ENCODE data around the gene CFAP73.

Gene CFAP73

DNA sequence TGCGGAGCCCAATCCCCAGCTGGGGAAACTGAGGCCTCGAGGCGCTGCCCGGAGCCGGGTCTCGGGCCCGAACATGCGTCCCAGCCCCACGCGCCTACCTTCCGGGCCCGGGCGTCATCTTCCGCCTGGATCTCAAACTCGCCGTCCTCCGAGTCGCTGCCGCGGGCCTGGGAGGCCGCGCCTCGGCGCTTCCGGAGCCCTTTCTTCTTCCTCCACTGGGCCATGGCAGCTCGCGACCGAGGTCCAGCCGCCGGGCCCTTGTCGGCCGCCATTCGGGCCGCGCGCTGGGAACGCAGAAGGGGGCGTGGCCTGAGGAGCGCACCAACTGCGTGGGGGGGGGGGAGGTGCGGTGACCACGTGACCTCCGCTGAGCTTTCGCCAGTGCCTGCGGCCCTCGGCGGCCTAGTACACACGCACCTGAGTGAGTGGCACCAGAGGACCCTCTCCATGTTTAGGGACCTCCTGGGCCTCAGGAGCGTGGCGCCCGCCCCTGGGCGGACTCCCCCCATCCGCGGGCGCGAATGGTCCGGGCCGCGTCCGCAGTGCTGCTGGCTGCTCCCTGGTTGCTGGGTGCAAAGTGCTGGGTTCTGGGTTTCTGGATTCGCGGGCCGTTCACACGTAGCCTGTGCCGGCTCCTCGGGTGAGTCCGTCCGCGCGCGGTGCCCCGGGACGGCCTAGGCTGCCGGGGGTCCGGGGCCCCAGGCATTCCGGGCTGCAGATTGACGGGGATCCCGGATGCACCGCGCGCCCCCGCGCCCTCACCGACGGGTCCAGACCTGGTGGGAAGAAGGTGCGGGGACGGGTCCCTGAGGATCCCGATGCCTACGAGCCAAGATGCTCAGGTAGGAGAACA, 35.9 kb downstream of the CFAP73 start, which contains the start of the genes DDX54 and RITA1:
Gene DDX54, minus strand, starts transcription at position 299 of the 853 bp plus-strand sequence. Its CDS starts 27 bp downstream, at position 272.
Gene RITA1, plus strand, starts transcription at position 542 of the 853 bp plus-strand sequence. CDS start 1,026 bp downstream, outside the sequence.
- DNase-seq (peak; percentile 77 to 78 (median 78)), ATAC-seq (replicated peaks) (peak; percentile 65)
- no peaks in the 10 kb centered on the region for H3K27me3 Mint-ChIP-seq
- peaks cover 25% of the 10 kb centered on the region for H3K36me3 Mint-ChIP-seq (ENCODE audit: insufficient read depth)
- peak within 1 kb of the TSS; percentile 88 to 89 for H3K4me3 Mint-ChIP-seq
- no peaks in the 10 kb centered on the region for H3K9me3 Mint-ChIP-seq
- peak within 1 kb of the TSS; percentile 93 to 94 for H3K27ac Mint-ChIP-seq
- H3K4me1 Mint-ChIP-seq (ENCODE audit: low read depth in 2 of 2), result peaks cover 23 to 37% of the 10 kb centered on the region in 2 donors

DNA sequence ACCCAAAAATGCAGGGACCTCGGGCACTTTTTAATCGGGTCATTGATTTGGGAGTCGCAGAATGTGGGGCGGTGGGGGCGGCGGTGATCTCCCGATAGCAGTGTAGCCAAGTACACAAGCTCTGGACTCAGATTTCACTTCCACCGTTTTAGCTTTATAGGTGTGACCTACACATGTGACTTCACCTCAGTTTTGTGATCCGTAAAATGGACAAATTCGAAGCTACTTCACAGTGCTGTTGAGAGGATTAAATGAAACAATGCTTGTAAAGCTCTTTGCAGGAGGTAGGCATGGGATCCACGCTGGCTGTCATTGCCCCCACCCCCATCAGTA, 36.5 kb downstream of the CFAP73 start:
- ATAC-seq (replicated peaks), result no peak
- H3K4me3 Mint-ChIP-seq, result peak overlapping the region; percentile 88 to 89
- DNase-seq, result peak in 1 of 3 experiments; percentile 2
- H3K36me3 Mint-ChIP-seq (ENCODE audit: insufficient read depth), result peaks cover 30% of the 10 kb centered on the region
- H3K4me1 Mint-ChIP-seq (ENCODE audit: low read depth in 2 of 2), result peaks cover 23 to 37% of the 10 kb centered on the region in 2 donors
- no peaks in the 10 kb centered on the region for H3K27me3 Mint-ChIP-seq
- peak overlapping the region; percentile 93 to 94 for H3K27ac Mint-ChIP-seq
- H3K9me3 Mint-ChIP-seq, result no peaks in the 10 kb centered on the region

- Mint-ChIP-seq H3K36me3 (ENCODE audit: insufficient read depth) (peaks cover 32% of the 10 kb centered on the region), H3K27me3 (no peaks in the 10 kb centered on the region)
- no peak for ATAC-seq (replicated peaks)
These were observed 37.3 kb downstream of the CFAP73 start for GRCh38 chr12:113186666-113187325.

GRCh38 chr12:113189361-113189760, 39.8 kb downstream of the CFAP73 start:
- ATAC-seq (replicated peaks) (no peak), DNase-seq (no peak)
- Mint-ChIP-seq H3K9me3 (no peaks in the 10 kb centered on the region), H3K4me3 (no peak overlapping the region), H3K36me3 (ENCODE audit: insufficient read depth) (peaks cover 35% of the 10 kb centered on the region), H3K4me1 (ENCODE audit: low read depth in 2 of 2) (peaks cover 19 to 26% of the 10 kb centered on the region in 2 donors), H3K27me3 (no peaks in the 10 kb centered on the region), H3K27ac (peak overlapping the region; percentile 41 to 53)

More at GRCh38 chr12:113186666-113187325, 37.3 kb downstream of the CFAP73 start:
- Mint-ChIP-seq H3K4me1 (ENCODE audit: low read depth in 2 of 2) (peaks cover 23 to 37% of the 10 kb centered on the region in 2 donors), H3K9me3 (no peaks in the 10 kb centered on the region), H3K4me3 (peak overlapping the region; percentile 88 to 89), H3K27ac (peak overlapping the region; percentile 93 to 94)
- DNase-seq, result no peak

DNA sequence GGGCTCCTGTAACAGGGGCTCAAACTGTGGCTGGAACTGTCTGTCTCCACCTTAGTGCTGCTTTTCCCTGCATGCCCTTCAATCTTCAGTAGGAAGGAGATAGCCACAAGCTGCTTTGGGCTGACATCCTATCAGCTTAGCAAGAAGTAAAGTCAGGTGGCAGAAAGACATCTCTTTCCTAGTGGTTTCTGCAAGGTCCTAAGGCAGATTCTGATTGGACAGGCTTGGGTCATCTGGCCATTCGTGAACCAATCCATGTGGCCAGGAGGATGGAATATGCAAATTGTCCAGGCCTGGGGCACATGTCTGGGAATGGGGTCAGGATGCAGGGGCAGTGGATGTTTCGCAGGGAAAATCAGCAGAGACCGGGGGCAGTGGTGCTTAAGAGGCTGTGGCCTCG, 41.2 kb downstream of the CFAP73 start:
- H3K27ac Mint-ChIP-seq, result no peak overlapping the region
- no peaks in the 10 kb centered on the region for H3K27me3 Mint-ChIP-seq
- ATAC-seq (replicated peaks) (no peak), DNase-seq (no peak)
- peaks cover 29% of the 10 kb centered on the region for H3K36me3 Mint-ChIP-seq (ENCODE audit: insufficient read depth)
- H3K4me3 Mint-ChIP-seq, result no peak overlapping the region
- H3K4me1 Mint-ChIP-seq (ENCODE audit: low read depth in 2 of 2), result peaks cover 17 to 23% of the 10 kb centered on the region in 2 donors
- no peaks in the 10 kb centered on the region for H3K9me3 Mint-ChIP-seq

DNA sequence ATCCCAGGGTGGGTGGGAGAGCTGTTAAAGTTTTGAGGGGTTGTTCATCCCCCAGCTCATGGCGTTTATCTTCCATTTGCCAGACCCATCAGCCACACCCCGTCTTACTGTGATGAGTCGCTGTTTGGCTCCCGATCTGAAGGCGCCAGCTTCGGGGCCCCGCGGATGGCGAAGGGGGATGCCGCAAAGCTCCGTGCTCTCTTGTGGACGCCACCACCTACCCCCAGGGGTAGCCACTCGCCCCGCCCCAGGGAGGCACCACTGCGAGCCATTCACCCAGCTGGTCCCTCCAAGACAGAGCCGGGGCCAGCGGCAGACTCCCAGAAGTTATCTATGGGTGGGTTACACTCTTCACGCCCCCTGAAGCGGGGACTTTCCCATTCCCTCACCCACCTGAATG, 41.7 kb downstream of the CFAP73 start:
- ATAC-seq (replicated peaks) (no peak), DNase-seq (no peak)
- Mint-ChIP-seq H3K27ac (no peak overlapping the region), H3K27me3 (no peaks in the 10 kb centered on the region), H3K4me1 (ENCODE audit: low read depth in 2 of 2) (peaks cover 15 to 21% of the 10 kb centered on the region in 2 donors), H3K9me3 (no peaks in the 10 kb centered on the region), H3K4me3 (no peak overlapping the region), H3K36me3 (ENCODE audit: insufficient read depth) (peaks cover 29% of the 10 kb centered on the region)

DNA sequence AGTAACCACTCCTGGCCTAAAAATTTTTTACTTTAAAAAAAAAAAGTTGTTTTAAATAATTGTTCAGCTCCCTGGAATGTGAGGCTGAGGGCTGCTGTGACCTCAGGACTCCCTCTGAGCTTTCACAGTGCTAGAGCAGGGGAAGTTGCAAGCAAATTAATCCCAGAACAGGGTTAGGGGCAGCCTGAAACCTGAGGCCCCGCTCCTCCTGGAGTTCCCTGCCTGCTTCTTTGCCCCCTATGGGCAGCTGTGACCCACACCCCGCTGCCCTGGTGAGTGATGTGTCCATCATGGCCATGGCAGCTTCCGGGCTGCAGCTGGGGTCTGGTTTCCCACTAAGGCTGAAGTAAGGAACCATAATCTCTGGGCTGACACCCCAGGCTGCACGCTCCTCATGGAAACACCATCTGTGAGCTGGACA, 45.5 kb downstream of the CFAP73 start:
- Mint-ChIP-seq H3K27ac (no peak overlapping the region), H3K36me3 (ENCODE audit: insufficient read depth) (peaks cover 17% of the 10 kb centered on the region), H3K27me3 (no peaks in the 10 kb centered on the region), H3K9me3 (no peaks in the 10 kb centered on the region), H3K4me1 (ENCODE audit: low read depth in 2 of 2) (no peaks in the 10 kb centered on the region), H3K4me3 (no peak overlapping the region)
- DNase-seq (no peak), ATAC-seq (replicated peaks) (no peak)

- H3K27me3 Mint-ChIP-seq, result no peaks in the 10 kb centered on the region
- peaks cover 17% of the 10 kb centered on the region for H3K36me3 Mint-ChIP-seq (ENCODE audit: insufficient read depth)
- H3K4me3 Mint-ChIP-seq, result no peak overlapping the region
- no peaks in the 10 kb centered on the region for H3K9me3 Mint-ChIP-seq
- DNase-seq (no peak), ATAC-seq (replicated peaks) (no peak)
- no peaks in the 10 kb centered on the region for H3K4me1 Mint-ChIP-seq (ENCODE audit: low read depth in 2 of 2)
- H3K27ac Mint-ChIP-seq, result no peak overlapping the region
These were observed 46.1 kb downstream of the CFAP73 start for GRCh38 chr12:113195598-113195997.

GRCh38 chr12:113196582-113196981, 47.1 kb downstream of the CFAP73 start:
- no peaks in the 10 kb centered on the region for H3K27me3 Mint-ChIP-seq
- no peaks in the 10 kb centered on the region for H3K9me3 Mint-ChIP-seq
- no peak for DNase-seq
- H3K4me1 Mint-ChIP-seq (ENCODE audit: low read depth in 2 of 2), result no peaks in the 10 kb centered on the region
- H3K4me3 Mint-ChIP-seq, result no peak overlapping the region
- no peak for ATAC-seq (replicated peaks)
- peaks cover 11% of the 10 kb centered on the region for H3K36me3 Mint-ChIP-seq (ENCODE audit: insufficient read depth)
- no peak overlapping the region for H3K27ac Mint-ChIP-seq

DNA sequence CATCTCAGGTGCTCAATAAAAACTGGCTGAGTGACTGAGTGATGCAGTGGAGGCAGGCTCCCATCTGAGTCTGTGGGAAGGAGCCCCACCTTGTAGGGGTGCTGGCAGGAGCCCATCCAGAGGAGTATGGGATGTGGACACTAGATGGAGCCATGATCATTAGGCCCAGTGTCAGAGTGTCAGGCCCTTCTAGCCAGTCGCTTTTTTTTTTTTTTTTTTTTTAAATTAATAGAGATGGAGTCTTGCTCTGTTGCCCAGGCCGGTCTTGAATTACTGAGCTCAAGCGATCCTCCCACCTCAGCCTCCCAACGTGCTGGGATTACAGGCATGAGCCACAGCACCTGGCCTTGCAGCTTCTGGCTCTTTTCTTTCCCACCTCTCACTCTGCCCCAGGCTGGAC, 47.5 kb downstream of the CFAP73 start:
- Mint-ChIP-seq H3K4me1 (ENCODE audit: low read depth in 2 of 2) (no peaks in the 10 kb centered on the region), H3K27ac (no peak overlapping the region), H3K36me3 (ENCODE audit: insufficient read depth) (peaks cover 8% of the 10 kb centered on the region), H3K27me3 (no peaks in the 10 kb centered on the region), H3K9me3 (no peaks in the 10 kb centered on the region), H3K4me3 (no peak overlapping the region)
- peak; percentile 100 for ATAC-seq (replicated peaks)
- peak; percentile 44 to 61 (median 52) for DNase-seq

DNA sequence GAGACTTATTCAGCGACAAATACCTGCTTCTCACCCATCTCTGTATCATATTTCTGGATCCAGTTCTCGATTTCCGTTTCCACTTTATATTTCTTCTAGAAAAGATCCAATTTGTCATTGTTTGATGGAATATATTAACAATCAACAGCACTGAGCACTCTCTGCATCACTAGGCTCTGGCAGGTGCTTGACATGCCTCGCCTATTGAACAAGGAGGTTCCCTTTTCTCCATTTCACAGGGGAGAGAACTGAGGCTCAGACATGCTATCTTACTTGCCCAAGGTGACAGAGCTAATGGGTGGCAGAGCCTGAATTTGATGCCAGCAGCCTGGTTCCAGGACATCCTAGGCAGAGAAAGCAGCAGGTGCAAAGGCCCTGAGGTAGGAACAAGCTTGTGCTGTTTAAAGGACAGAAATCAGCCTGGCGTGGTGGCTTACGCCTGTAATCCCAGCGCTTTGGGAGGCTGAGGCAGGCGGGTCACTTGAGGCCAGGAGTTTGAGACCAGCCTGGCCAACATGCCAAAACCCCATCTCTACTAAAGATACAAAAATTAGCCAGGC, 48.1 kb downstream of the CFAP73 start:
- no peaks in the 10 kb centered on the region for H3K4me1 Mint-ChIP-seq (ENCODE audit: low read depth in 2 of 2)
- DNase-seq (no peak), ATAC-seq (replicated peaks) (no peak)
- no peak overlapping the region for H3K4me3 Mint-ChIP-seq
- no peak overlapping the region for H3K27ac Mint-ChIP-seq
- no peaks in the 10 kb centered on the region for H3K27me3 Mint-ChIP-seq
- H3K9me3 Mint-ChIP-seq, result no peaks in the 10 kb centered on the region
- peaks cover 3% of the 10 kb centered on the region for H3K36me3 Mint-ChIP-seq (ENCODE audit: insufficient read depth)

DNA sequence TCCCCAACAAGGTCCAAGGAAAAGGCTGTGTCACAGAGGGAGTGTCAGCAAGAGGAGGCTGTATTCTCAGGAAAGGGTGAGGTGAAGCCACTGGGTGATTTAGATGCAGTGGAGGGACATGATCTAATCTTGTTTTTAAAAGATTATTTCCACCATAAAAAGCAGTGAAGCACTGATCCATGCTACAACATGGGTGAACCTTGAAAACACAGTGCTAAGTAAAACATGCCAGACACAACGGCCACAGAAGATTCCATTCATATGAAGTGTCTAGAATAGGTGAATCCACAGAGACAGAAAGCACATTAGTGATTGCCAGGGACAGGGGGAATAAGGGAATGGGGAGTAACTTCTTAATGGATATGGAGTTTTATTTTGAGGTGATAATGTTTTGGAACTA, 48.8 kb downstream of the CFAP73 start:
- no peak for ATAC-seq (replicated peaks)
- Mint-ChIP-seq H3K4me1 (ENCODE audit: low read depth in 2 of 2) (no peaks in the 10 kb centered on the region), H3K27ac (no peak overlapping the region), H3K4me3 (no peak overlapping the region), H3K36me3 (ENCODE audit: insufficient read depth) (peaks cover 3% of the 10 kb centered on the region), H3K9me3 (no peaks in the 10 kb centered on the region), H3K27me3 (no peaks in the 10 kb centered on the region)
- DNase-seq, result no peak

GRCh38 chr12:113200021-113200797, 50.7 kb downstream of the CFAP73 start:
- Mint-ChIP-seq H3K27ac (no peak overlapping the region), H3K27me3 (no peaks in the 10 kb centered on the region), H3K36me3 (ENCODE audit: insufficient read depth) (peaks cover 3% of the 10 kb centered on the region), H3K9me3 (no peaks in the 10 kb centered on the region), H3K4me3 (no peak overlapping the region), H3K4me1 (ENCODE audit: low read depth in 2 of 2) (no peaks in the 10 kb centered on the region)
- ATAC-seq (replicated peaks) (no peak), DNase-seq (no peak)

All from effector memory CD8-positive, alpha-beta T cell (primary cell).